GM12892 (cell line): ENCODE measurements around the gene RSPO4.

Experiments used
- POLR2A ChIP-seq: IDR thresholded peaks from 2 replicates; pipeline ENCODE4 v1.6.1; 2011; ENCODE audit warnings: low read depth, low read length, control low read depth
- POLR2AphosphoS5 ChIP-seq: IDR thresholded peaks from 2 replicates; pipeline ENCODE4 v1.6.1; 2011; ENCODE audit warnings: low read depth, low read length, control low read depth
- TAF1 ChIP-seq: IDR thresholded peaks from 2 replicates; pipeline ENCODE4 v1.6.1; 2011; ENCODE audit warnings: low read depth, mild to moderate bottlenecking, control low read depth, low read length, borderline replicate concordance

- TF ChIP-seq POLR2A (no peak), POLR2AphosphoS5 (no peak), TAF1 (no peak)
Observed at GRCh38 chr20:992801-993535, 9.1 kb downstream of the RSPO4 start.
